ENCODE measurements around the gene PMEPA1.

PMEPA1 gene

GRCh38 chr20:57663681-57664451 lies 45.9 kb downstream of the PMEPA1 start:
- H3K23ac ChIP-seq (ENCODE audit: low read depth, low read length, poor library complexity): peak overlapping the region; percentile 65
- peak overlapping the region; percentile 66 for H2BK5ac ChIP-seq (ENCODE audit: low read length)
- H3K9ac ChIP-seq (ENCODE audit: low read depth, low read length, poor library complexity): no peak overlapping the region
- H3K27me3 ChIP-seq (ENCODE audit: control insufficient read depth in 3 of 3, insufficient read depth in 3 of 3, low read depth in 1 of 3, low read length in 3 of 3): no peaks in the 10 kb centered on the region
- peak overlapping the region; percentile 71 for H3K14ac ChIP-seq (ENCODE audit: low read length)
- no peak overlapping the region for H3K4ac ChIP-seq (ENCODE audit: low read length)
- H4K91ac ChIP-seq (ENCODE audit: low read depth, low read length, poor library complexity): peak overlapping the region; percentile 30
- H2BK12ac ChIP-seq (ENCODE audit: low read length): peak overlapping the region; percentile 58
- no peaks in the 10 kb centered on the region for H3K4me1 ChIP-seq (ENCODE audit: control insufficient read depth in 2 of 2, insufficient read depth in 1 of 2, low read depth in 1 of 2, low read length in 2 of 2)
- H3K36me3 ChIP-seq (replicated peaks in 1 of 2; ENCODE audit: control insufficient read depth in 2 of 2, insufficient read depth in 2 of 2, low read length in 2 of 2): no peaks in the 10 kb centered on the region
- no peak for DNase-seq (ENCODE audit: low spot score)
- H3K9me3 ChIP-seq (replicated peaks in 1 of 2; ENCODE audit: control insufficient read depth in 2 of 2, insufficient read depth in 1 of 2, low read depth in 1 of 2, low read length in 2 of 2): no peaks in the 10 kb centered on the region
- peak overlapping the region; percentile 76 for H3K18ac ChIP-seq (ENCODE audit: low read length)
- H4K8ac ChIP-seq (ENCODE audit: low read depth, low read length): no peak overlapping the region
- H2BK120ac ChIP-seq (ENCODE audit: low read depth, low read length): no peak overlapping the region
- no peak overlapping the region for H2AFZ ChIP-seq (ENCODE audit: low read length)
- no peak overlapping the region for H3K4me2 ChIP-seq (ENCODE audit: insufficient read depth, low read length, poor library complexity, severe bottlenecking)
- no peak overlapping the region for H3K4me3 ChIP-seq (ENCODE audit: low read length in 2 of 2)
- no peak overlapping the region for H3K27ac ChIP-seq (replicated peaks; ENCODE audit: low read length)
- H2BK15ac ChIP-seq (ENCODE audit: low read length): peak overlapping the region; percentile 92
- H2AK5ac ChIP-seq (ENCODE audit: low read depth, low read length): peak overlapping the region; percentile 81
- no CpG with 5 or more reads among the region's 27 CpGs for WGBS, 2 donors (ENCODE audit: extremely low coverage in 2 of 2, insufficient read length in 2 of 2, insufficient replicate concordance in 1 of 2)
- no peaks in the 10 kb centered on the region for H3K79me1 ChIP-seq (ENCODE audit: low read depth, low read length)

- Histone ChIP-seq H4K8ac (ENCODE audit: low read depth, low read length) (no peak overlapping the region), H2BK120ac (ENCODE audit: low read depth, low read length) (no peak overlapping the region), H3K14ac (ENCODE audit: low read length) (no peak overlapping the region), H2BK5ac (ENCODE audit: low read length) (peak overlapping the region; percentile 66), H2AK5ac (ENCODE audit: low read depth, low read length) (no peak overlapping the region), H4K91ac (ENCODE audit: low read depth, low read length, poor library complexity) (no peak overlapping the region), H3K4ac (ENCODE audit: low read length) (no peak overlapping the region), H2BK15ac (ENCODE audit: low read length) (peak overlapping the region; percentile 92), H2AFZ (ENCODE audit: low read length) (no peak overlapping the region), H2BK12ac (ENCODE audit: low read length) (no peak overlapping the region), H3K79me1 (ENCODE audit: low read depth, low read length) (no peaks in the 10 kb centered on the region), H3K27me3 (ENCODE audit: control insufficient read depth in 3 of 3, insufficient read depth in 3 of 3, low read depth in 1 of 3, low read length in 3 of 3) (no peaks in the 10 kb centered on the region), H3K9me3 (replicated peaks in 1 of 2; ENCODE audit: control insufficient read depth in 2 of 2, insufficient read depth in 1 of 2, low read depth in 1 of 2, low read length in 2 of 2) (no peaks in the 10 kb centered on the region), H3K36me3 (replicated peaks in 1 of 2; ENCODE audit: control insufficient read depth in 2 of 2, insufficient read depth in 2 of 2, low read length in 2 of 2) (no peaks in the 10 kb centered on the region), H3K4me3 (ENCODE audit: low read length in 2 of 2) (no peak overlapping the region), H3K4me2 (ENCODE audit: insufficient read depth, low read length, poor library complexity, severe bottlenecking) (no peak overlapping the region), H3K18ac (ENCODE audit: low read length) (peak overlapping the region; percentile 76), H3K23ac (ENCODE audit: low read depth, low read length, poor library complexity) (no peak overlapping the region), H3K27ac (replicated peaks; ENCODE audit: low read length) (no peak overlapping the region), H3K9ac (ENCODE audit: low read depth, low read length, poor library complexity) (no peak overlapping the region), H3K4me1 (ENCODE audit: control insufficient read depth in 2 of 2, insufficient read depth in 1 of 2, low read depth in 1 of 2, low read length in 2 of 2) (no peaks in the 10 kb centered on the region)
- no CpG with 5 or more reads among the region's 9 CpGs for WGBS, 2 donors (ENCODE audit: extremely low coverage in 2 of 2, insufficient read length in 2 of 2, insufficient replicate concordance in 1 of 2)
- no peak for DNase-seq (ENCODE audit: low spot score)
Observed at GRCh38 chr20:57663241-57663640, 46.6 kb downstream of the PMEPA1 start.

GRCh38 chr20:57662456-57663240 lies 47.2 kb downstream of the PMEPA1 start:
- no peak for DNase-seq (ENCODE audit: low spot score)
- H3K79me1 ChIP-seq (ENCODE audit: low read depth, low read length): no peaks in the 10 kb centered on the region
- no peak overlapping the region for H2BK15ac ChIP-seq (ENCODE audit: low read length)
- H3K14ac ChIP-seq (ENCODE audit: low read length): peak overlapping the region; percentile 56
- no peak overlapping the region for H3K27ac ChIP-seq (replicated peaks; ENCODE audit: low read length)
- no peaks in the 10 kb centered on the region for H3K36me3 ChIP-seq (replicated peaks in 1 of 2; ENCODE audit: control insufficient read depth in 2 of 2, insufficient read depth in 2 of 2, low read length in 2 of 2)
- no peak overlapping the region for H2AK5ac ChIP-seq (ENCODE audit: low read depth, low read length)
- H3K4me3 ChIP-seq (ENCODE audit: low read length in 2 of 2): no peak overlapping the region
- peak overlapping the region; percentile 90 for H3K18ac ChIP-seq (ENCODE audit: low read length)
- H4K8ac ChIP-seq (ENCODE audit: low read depth, low read length): peak overlapping the region; percentile 43
- no peak overlapping the region for H2BK12ac ChIP-seq (ENCODE audit: low read length)
- no peak overlapping the region for H2BK5ac ChIP-seq (ENCODE audit: low read length)
- H3K9ac ChIP-seq (ENCODE audit: low read depth, low read length, poor library complexity): peak overlapping the region; percentile 70
- peak overlapping the region; percentile 28 for H2BK120ac ChIP-seq (ENCODE audit: low read depth, low read length)
- no peak overlapping the region for H3K4me2 ChIP-seq (ENCODE audit: insufficient read depth, low read length, poor library complexity, severe bottlenecking)
- no peak overlapping the region for H4K91ac ChIP-seq (ENCODE audit: low read depth, low read length, poor library complexity)
- H3K9me3 ChIP-seq (replicated peaks in 1 of 2; ENCODE audit: control insufficient read depth in 2 of 2, insufficient read depth in 1 of 2, low read depth in 1 of 2, low read length in 2 of 2): no peaks in the 10 kb centered on the region
- no peak overlapping the region for H3K23ac ChIP-seq (ENCODE audit: low read depth, low read length, poor library complexity)
- H3K4me1 ChIP-seq (ENCODE audit: control insufficient read depth in 2 of 2, insufficient read depth in 1 of 2, low read depth in 1 of 2, low read length in 2 of 2): no peaks in the 10 kb centered on the region
- no CpG with 5 or more reads among the region's 21 CpGs for WGBS, 2 donors (ENCODE audit: extremely low coverage in 2 of 2, insufficient read length in 2 of 2, insufficient replicate concordance in 1 of 2)
- H3K27me3 ChIP-seq (ENCODE audit: control insufficient read depth in 3 of 3, insufficient read depth in 3 of 3, low read depth in 1 of 3, low read length in 3 of 3): no peaks in the 10 kb centered on the region
- no peak overlapping the region for H2AFZ ChIP-seq (ENCODE audit: low read length)
- peak overlapping the region; percentile 84 for H3K4ac ChIP-seq (ENCODE audit: low read length)
